Measurements from ENCODE around the gene CCDC141. TPM values are rescaled to one million over a fixed set of nuclear protein-coding genes. Genes with fewer than 3 reads are reported as not detected.
A peak's percentile ranks its signal among the peaks of the same experiment; 100 is the strongest.
"Not testable (repeated sequence)": the region's sequence is repeated elsewhere in the genome, so short reads cannot be mapped to it uniquely, and the experiment has no call there.

CCDC141 gene
- total RNA-seq, 1 donor from 2014 or later = 0.78 TPM

- Mint-ChIP-seq H3K9me3 (peaks cover 14% of the 10 kb centered on the region), H3K27me3 (ENCODE audit: insufficient read depth) (no peaks in the 10 kb centered on the region), H3K27ac (no peak overlapping the region), H3K4me1 (ENCODE audit: low read depth) (no peaks in the 10 kb centered on the region), H3K4me3 (no peak overlapping the region), H3K36me3 (ENCODE audit: low read depth) (peaks cover 2% of the 10 kb centered on the region)
- no peak for DNase-seq (ENCODE audit: low spot score)
- intact Hi-C loops (cut with micrococcal nuclease) = no loop called here
Measured at GRCh38 chr2:179068991-179069643, 19.2 kb upstream of the CCDC141 start.

GRCh38 chr2:179059026-179059700 is 9.2 kb upstream of the CCDC141 start:
- no peak overlapping the region for H3K27ac Mint-ChIP-seq
- H3K4me3 Mint-ChIP-seq = no peak overlapping the region
- intact Hi-C loops (cut with micrococcal nuclease) = no loop called here
- no peaks in the 10 kb centered on the region for H3K27me3 Mint-ChIP-seq (ENCODE audit: insufficient read depth)
- no peaks in the 10 kb centered on the region for H3K4me1 Mint-ChIP-seq (ENCODE audit: low read depth)
- H3K36me3 Mint-ChIP-seq (ENCODE audit: low read depth) = no peaks in the 10 kb centered on the region
- H3K9me3 Mint-ChIP-seq = peaks cover 4% of the 10 kb centered on the region
- no peak for DNase-seq (ENCODE audit: low spot score)

GRCh38 chr2:179057737-179058136 is 7.8 kb upstream of the CCDC141 start:
- Mint-ChIP-seq H3K27me3 (ENCODE audit: insufficient read depth) (no peaks in the 10 kb centered on the region), H3K4me1 (ENCODE audit: low read depth) (no peaks in the 10 kb centered on the region), H3K27ac (no peak overlapping the region), H3K4me3 (no peak overlapping the region), H3K36me3 (ENCODE audit: low read depth) (no peaks in the 10 kb centered on the region), H3K9me3 (peaks cover 4% of the 10 kb centered on the region)
- intact Hi-C loops (cut with micrococcal nuclease) = no loop called here
- DNase-seq (ENCODE audit: low spot score) = no peak

GRCh38 chr2:179053568-179053967 is 3.6 kb upstream of the CCDC141 start:
- H3K4me3 Mint-ChIP-seq; intact Hi-C loops (cut with micrococcal nuclease): not testable (repeated sequence)

GRCh38 chr2:179051250-179051649 is 1.3 kb upstream of the CCDC141 start:
- no peaks in the 10 kb centered on the region for H3K27me3 Mint-ChIP-seq (ENCODE audit: insufficient read depth)
- H3K4me3 Mint-ChIP-seq = no peak overlapping the region

More at GRCh38 chr2:179053568-179053967, 3.6 kb upstream of the CCDC141 start:
- not testable (repeated sequence) for H3K27ac Mint-ChIP-seq; H3K27me3 Mint-ChIP-seq (ENCODE audit: insufficient read depth); H3K36me3 Mint-ChIP-seq (ENCODE audit: low read depth); DNase-seq (ENCODE audit: low spot score); H3K9me3 Mint-ChIP-seq
- peaks cover 23% of the 10 kb centered on the region for H3K4me1 Mint-ChIP-seq (ENCODE audit: low read depth)

GRCh38 chr2:179050755-179051154 is 818 bp upstream of the CCDC141 start:
- peaks cover 38% of the 10 kb centered on the region for H3K4me1 Mint-ChIP-seq (ENCODE audit: low read depth)
- no peaks in the 10 kb centered on the region for H3K9me3 Mint-ChIP-seq
- no peaks in the 10 kb centered on the region for H3K27me3 Mint-ChIP-seq (ENCODE audit: insufficient read depth)
- intact Hi-C loops (cut with micrococcal nuclease) = no loop called here
- no peak overlapping the region for H3K27ac Mint-ChIP-seq
- DNase-seq (ENCODE audit: low spot score) = no peak
- no peak overlapping the region for H3K4me3 Mint-ChIP-seq
- H3K36me3 Mint-ChIP-seq (ENCODE audit: low read depth) = no peaks in the 10 kb centered on the region

More at GRCh38 chr2:179051250-179051649, 1.3 kb upstream of the CCDC141 start:
- no peaks in the 10 kb centered on the region for H3K9me3 Mint-ChIP-seq
- H3K4me1 Mint-ChIP-seq (ENCODE audit: low read depth) = peaks cover 33% of the 10 kb centered on the region
- intact Hi-C loops (cut with micrococcal nuclease) = no loop called here
- H3K27ac Mint-ChIP-seq = no peak overlapping the region
- no peaks in the 10 kb centered on the region for H3K36me3 Mint-ChIP-seq (ENCODE audit: low read depth)
- no peak for DNase-seq (ENCODE audit: low spot score)

- peaks cover 2% of the 10 kb centered on the region for H3K36me3 Mint-ChIP-seq (ENCODE audit: low read depth)
- intact Hi-C loops (cut with micrococcal nuclease) = loop anchor here (2.0 to 5.0 kb wide), 2 partner anchors 16 to 58 kb away; no protein-coding TSS in a partner anchor
- peaks cover 6% of the 10 kb centered on the region for H3K9me3 Mint-ChIP-seq
- H3K4me1 Mint-ChIP-seq (ENCODE audit: low read depth) = peaks cover 47% of the 10 kb centered on the region
- H3K27ac Mint-ChIP-seq = no peak overlapping the region
- peak overlapping the region; percentile 83 for H3K4me3 Mint-ChIP-seq
- H3K27me3 Mint-ChIP-seq (ENCODE audit: insufficient read depth) = no peaks in the 10 kb centered on the region
- DNase-seq (ENCODE audit: low spot score) = no peak
Measured at GRCh38 chr2:179049203-179049545, 763 bp downstream of the CCDC141 start.

- Mint-ChIP-seq H3K4me3 (no peak overlapping the region), H3K36me3 (ENCODE audit: low read depth) (peaks cover 3% of the 10 kb centered on the region), H3K27ac (no peak overlapping the region), H3K9me3 (peaks cover 11% of the 10 kb centered on the region), H3K27me3 (ENCODE audit: insufficient read depth) (no peaks in the 10 kb centered on the region), H3K4me1 (ENCODE audit: low read depth) (peaks cover 47% of the 10 kb centered on the region)
- intact Hi-C loops (cut with micrococcal nuclease) = loop anchor here (2.0 to 5.0 kb wide), 2 partner anchors 15 to 59 kb away; no protein-coding TSS in a partner anchor
- no peak for DNase-seq (ENCODE audit: low spot score)
Measured at GRCh38 chr2:179048099-179048498, 1.8 kb downstream of the CCDC141 start.

- Mint-ChIP-seq H3K4me1 (ENCODE audit: low read depth) (peaks cover 43% of the 10 kb centered on the region), H3K27ac (peak overlapping the region; percentile 29), H3K36me3 (ENCODE audit: low read depth) (peaks cover 10% of the 10 kb centered on the region), H3K9me3 (peaks cover 11% of the 10 kb centered on the region)
- intact Hi-C loops (cut with micrococcal nuclease) = loop anchor here (5.0 kb wide), 1 partner anchor 62 kb away; no protein-coding TSS in a partner anchor
- not testable (repeated sequence) for H3K4me3 Mint-ChIP-seq; H3K27me3 Mint-ChIP-seq (ENCODE audit: insufficient read depth); DNase-seq (ENCODE audit: low spot score)
Measured at GRCh38 chr2:179045602-179046001, 4.3 kb downstream of the CCDC141 start.

- H3K4me3 Mint-ChIP-seq = no peak overlapping the region
- no peak for DNase-seq (ENCODE audit: low spot score)
- H3K4me1 Mint-ChIP-seq (ENCODE audit: low read depth) = peaks cover 34% of the 10 kb centered on the region
Measured at GRCh38 chr2:179044500-179044899, 5.4 kb downstream of the CCDC141 start.

GRCh38 chr2:179037807-179038206 is 12.1 kb downstream of the CCDC141 start:
- Mint-ChIP-seq H3K4me1 (ENCODE audit: low read depth) (peaks cover 18% of the 10 kb centered on the region), H3K27ac (peak overlapping the region; percentile 27), H3K9me3 (peaks cover 5% of the 10 kb centered on the region), H3K4me3 (no peak overlapping the region), H3K27me3 (ENCODE audit: insufficient read depth) (no peaks in the 10 kb centered on the region), H3K36me3 (ENCODE audit: low read depth) (peaks cover 16% of the 10 kb centered on the region)
- no peak for DNase-seq (ENCODE audit: low spot score)
- intact Hi-C loops (cut with micrococcal nuclease) = loop anchor here (10.0 kb wide), 1 partner anchor 243 kb away; no protein-coding TSS in a partner anchor

More at GRCh38 chr2:179044500-179044899, 5.4 kb downstream of the CCDC141 start:
- no peaks in the 10 kb centered on the region for H3K27me3 Mint-ChIP-seq (ENCODE audit: insufficient read depth)
- H3K9me3 Mint-ChIP-seq = peaks cover 11% of the 10 kb centered on the region
- peaks cover 12% of the 10 kb centered on the region for H3K36me3 Mint-ChIP-seq (ENCODE audit: low read depth)
- intact Hi-C loops (cut with micrococcal nuclease) = no loop called here
- no peak overlapping the region for H3K27ac Mint-ChIP-seq

- Mint-ChIP-seq H3K4me1 (ENCODE audit: low read depth) (peaks cover 32% of the 10 kb centered on the region), H3K4me3 (no peak overlapping the region), H3K27me3 (ENCODE audit: insufficient read depth) (no peaks in the 10 kb centered on the region), H3K36me3 (ENCODE audit: low read depth) (peaks cover 11% of the 10 kb centered on the region), H3K27ac (no peak overlapping the region), H3K9me3 (peaks cover 5% of the 10 kb centered on the region)
- DNase-seq (ENCODE audit: low spot score) = no peak
- intact Hi-C loops (cut with micrococcal nuclease) = loop anchor here (10.0 kb wide), 1 partner anchor 242 kb away; no protein-coding TSS in a partner anchor
Measured at GRCh38 chr2:179036353-179036905, 13.5 kb downstream of the CCDC141 start.

Measured in activated T-helper 1 cell treated with anti-CD3 and anti-CD28 coated beads, Interleukin-12 subunit alpha, Interleukin-12 subunit beta, Interleukin-2, Interleukin-4 antibody, amounts not matched to agents 30 ng/mL and 10 ng/mL and 1 ng/mL, durations not matched to agents 14 hours and 24 hours and 36 hours (primary cell).